ENCODE data around the gene ZNF277.
A peak's percentile ranks its signal among the peaks of the same experiment; 100 is the strongest.

The ZNF277 gene

GRCh38 chr7:112184455-112184854 lies 22.0 kb upstream of the ZNF277 start:
- peak in 15 of 58 donors; percentile 17 to 66 (median 45) for DNase-seq

DNA sequence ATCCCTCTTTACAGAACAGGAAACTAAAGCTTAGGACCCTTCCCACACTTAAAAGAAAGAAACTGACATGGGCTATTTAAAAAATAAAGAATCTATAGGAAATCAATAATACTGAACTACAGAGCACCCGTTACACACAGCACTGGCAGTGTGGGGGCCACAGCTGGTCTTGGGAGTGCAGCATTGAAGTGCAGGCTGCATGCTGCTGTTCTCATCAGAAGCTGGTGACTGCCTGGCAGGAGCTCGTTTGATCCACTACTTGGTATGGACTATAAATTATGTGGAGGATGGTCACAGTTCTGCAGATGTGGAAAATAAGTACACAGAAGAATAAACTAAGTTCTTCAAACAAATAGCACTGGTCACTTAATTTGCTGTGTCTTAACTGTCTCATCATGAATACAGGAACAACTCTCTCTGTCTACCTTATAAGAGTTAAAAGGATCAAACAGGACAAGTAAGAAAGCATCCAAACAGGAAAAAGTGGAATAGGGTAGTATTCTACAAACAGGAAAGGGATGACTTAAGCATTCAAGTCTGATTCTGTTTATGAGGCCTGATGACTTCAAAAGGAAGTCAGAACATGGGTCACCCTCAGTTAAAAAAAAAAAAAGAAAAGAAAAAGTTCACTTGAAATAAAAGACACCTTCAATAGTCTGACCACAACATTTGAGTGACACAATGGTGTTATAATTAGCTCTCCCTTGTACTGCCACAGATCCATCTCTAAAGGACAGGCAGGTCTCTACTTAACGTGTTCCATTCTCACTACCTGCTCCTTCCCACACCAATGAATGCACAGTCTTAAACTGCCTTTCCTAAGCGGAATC lies 21.3 kb upstream of the ZNF277 start:
- DNase-seq, result peak in 5 of 58 donors; percentile 11 to 39 (median 21)

GRCh38 chr7:112186300-112186699 lies 20.2 kb upstream of the ZNF277 start:
- DNase-seq, result no peak

GRCh38 chr7:112188257-112188656 lies 18.2 kb upstream of the ZNF277 start:
- DNase-seq, result no peak

DNA sequence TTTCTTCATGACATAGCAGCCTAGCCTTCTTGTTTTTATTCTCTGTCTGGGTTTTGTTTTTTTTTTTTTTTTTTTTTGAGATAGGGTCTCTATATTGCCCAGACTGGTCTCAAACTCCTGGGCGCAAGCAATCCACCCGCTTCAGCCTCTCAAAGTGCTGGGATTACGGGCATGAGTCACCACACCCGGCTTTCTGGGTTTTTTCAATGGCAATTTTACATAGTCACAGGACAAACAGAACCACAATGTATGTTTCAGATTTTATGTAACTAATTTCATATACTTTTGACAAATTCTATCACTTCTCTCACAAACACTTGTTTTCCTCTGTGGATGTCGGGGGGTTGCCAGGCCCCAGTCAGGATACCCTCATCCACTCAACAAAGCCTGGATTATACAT lies 16.8 kb upstream of the ZNF277 start:
- DNase-seq, result no peak

DNA sequence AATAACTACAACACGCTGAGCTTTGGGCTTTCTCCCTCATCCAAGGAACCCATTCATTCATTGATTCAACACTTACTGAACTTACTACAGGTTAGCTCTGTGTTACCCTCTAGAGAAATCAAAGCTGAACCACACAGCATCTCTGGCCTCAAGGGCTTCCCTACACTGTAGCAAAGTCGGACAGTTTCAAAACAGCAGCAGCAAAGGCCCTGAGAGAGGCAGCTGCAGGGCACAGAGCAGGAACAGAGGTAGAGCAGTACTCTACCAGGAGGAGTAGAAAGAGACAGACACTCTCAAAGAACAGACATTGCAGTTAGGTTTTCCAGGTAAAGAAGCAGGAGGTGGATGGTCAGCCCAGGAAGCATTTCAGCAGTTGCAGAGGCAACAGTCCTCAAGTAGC lies 16.4 kb upstream of the ZNF277 start:
- no peak for DNase-seq

DNA sequence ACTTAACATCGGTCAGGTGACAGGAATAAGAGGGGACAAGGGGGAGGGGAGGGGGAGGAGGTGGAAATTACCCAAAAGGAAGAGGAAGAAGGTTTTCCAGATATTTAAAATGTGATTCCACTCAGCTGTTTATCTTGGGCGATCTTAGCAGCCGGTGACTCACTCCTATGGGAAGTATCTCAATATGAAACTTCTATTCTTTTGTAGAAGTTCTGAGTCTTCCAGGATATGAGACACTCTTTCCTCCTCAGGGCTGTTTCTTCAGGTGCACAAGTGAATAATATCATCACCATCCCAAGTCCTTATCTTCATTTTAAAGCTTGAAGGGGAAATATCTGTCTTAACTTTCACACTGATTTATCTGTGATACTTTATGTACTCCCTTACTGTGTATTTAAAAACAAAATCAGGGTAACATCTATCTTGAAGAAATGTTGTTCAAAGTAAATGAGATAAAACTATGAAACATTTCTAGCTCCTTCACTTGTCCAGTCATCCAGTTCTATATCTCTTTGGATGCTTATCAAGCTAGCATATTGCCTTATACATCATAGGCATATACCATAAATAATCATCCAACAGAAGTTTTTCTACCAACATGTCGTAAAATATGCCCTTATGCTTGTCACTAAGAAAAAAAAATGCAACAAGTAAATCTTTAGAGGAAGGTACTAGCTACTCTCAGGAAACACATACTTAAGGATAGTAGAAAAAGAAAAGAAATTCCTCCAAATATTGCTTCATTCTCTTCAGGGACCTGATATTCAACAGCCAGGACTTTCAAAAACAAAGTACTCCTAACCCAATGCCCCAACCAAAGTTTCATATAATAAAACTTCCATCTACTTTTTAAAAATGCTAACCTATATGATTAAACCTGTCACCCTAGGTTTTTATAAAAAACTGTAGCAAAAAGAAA lies 14.0 kb upstream of the ZNF277 start:
- no peak for DNase-seq

GRCh38 chr7:112193915-112194502 lies 12.5 kb upstream of the ZNF277 start:
- DNase-seq, result no peak

GRCh38 chr7:112195717-112196116 lies 10.8 kb upstream of the ZNF277 start:
- no peak for DNase-seq

- DNase-seq, result no peak
These were observed 9.2 kb upstream of the ZNF277 start for GRCh38 chr7:112197322-112197721.

DNA sequence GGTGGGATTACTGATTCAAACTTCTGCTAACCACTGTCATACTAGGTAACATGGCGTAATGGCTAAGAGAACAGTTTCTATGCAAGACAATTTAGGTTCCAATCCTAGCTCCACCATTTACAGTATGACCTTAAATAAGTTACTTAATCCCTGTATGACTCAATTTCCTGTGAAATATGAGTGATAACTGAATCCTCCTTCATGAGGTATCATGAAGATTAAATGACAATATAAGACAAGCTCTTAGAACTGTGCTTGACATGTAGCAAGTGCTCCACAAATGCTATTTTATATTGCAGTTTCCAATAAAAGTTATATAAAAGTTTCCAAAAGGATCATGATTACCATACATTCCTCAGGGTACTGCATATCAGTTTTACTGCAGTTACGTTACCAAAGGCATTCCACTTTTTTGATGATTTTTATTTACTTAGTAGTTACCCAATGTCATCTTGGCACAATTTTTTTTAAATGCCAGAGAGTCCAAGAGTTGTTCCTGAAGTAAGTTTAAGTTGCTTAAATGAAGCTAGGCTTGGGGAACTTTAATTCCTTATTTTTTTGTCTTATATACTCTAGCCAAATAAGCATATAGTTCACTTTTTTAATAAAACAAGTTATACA lies 7.3 kb upstream of the ZNF277 start:
- DNase-seq, result no peak

- DNase-seq, result no peak
These were observed 6.8 kb upstream of the ZNF277 start for GRCh38 chr7:112199672-112200071.

GRCh38 chr7:112201411-112201810 lies 5.1 kb upstream of the ZNF277 start:
- no peak for DNase-seq

DNA sequence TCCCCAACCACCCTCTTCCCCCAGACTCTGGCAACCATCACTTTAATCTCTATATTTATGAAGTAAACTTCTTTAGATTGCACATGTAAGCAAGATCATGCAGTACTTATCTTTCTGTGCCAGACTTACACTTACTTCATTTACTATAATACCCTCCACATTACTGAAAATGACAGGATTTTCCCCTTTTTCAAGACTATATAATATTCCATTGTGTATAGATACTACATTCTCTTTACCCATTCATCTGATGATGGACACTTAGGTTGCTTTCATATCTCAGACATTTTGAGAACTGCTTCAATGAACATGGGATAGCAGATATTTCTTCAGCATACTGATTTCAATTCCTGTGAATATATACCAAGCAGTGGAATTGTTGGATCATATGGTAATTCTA lies 4.7 kb upstream of the ZNF277 start:
- DNase-seq, result no peak

GRCh38 chr7:112202816-112203215 lies 3.7 kb upstream of the ZNF277 start:
- peak in 3 of 58 donors; percentile 16 to 63 (median 19) for DNase-seq

DNA sequence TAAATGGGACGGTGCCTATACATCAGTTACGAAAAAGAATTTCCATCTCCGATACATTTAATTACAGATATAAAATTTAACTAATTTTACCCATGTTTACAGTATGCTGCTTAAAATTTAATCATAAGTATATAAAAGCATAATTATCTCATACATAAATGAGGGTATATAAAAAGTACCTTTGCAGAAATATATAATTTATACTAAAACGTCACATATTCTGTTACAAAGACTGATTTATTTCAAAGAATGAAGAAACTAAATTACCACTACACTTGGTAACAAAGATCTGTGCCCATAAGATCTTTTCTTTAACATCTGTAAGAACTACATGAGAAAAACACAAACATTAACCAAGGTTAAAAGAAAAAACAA lies 3.1 kb upstream of the ZNF277 start:
- DNase-seq, result no peak

DNA sequence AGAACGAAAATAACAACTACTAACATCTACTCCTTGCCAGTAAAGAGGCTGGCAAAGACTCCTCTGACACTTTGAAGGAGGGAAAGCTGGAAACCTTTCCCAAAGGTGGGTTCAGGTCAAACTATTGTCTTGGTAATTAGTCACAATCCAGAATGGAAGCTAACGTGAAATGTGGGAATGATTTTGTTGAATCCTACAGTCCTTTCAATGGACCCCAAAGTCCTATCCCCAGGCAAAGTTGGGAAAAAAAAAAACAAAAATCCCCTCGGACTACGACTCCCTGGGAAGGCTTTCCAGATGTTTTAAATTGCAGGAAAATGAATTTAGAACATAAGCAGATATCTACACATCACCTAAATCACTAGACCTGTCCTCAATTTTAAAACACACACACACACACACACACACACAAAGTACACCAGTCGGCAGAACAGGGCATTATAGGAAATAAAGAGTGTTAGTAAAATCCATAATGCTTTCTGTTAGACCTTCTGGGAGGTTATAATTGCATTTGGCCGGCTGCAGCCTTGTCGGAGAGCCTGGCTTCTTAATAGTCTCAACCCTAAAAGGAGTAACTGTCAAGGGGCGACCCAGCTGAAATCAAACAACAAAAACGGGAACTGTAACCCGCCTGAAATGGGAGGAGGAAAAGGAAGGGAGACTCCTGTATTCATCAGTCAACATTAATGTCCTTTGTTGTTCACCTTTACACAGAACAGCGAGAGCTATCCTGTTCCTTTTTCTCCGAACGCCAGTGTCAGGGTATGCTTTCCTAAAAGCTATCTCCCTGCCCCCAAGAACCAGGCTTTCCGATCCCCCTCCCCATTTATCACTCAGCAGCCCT lies 1.8 kb upstream of the ZNF277 start:
- peak in 4 of 58 donors; percentile 35 to 70 (median 52) for DNase-seq

DNA sequence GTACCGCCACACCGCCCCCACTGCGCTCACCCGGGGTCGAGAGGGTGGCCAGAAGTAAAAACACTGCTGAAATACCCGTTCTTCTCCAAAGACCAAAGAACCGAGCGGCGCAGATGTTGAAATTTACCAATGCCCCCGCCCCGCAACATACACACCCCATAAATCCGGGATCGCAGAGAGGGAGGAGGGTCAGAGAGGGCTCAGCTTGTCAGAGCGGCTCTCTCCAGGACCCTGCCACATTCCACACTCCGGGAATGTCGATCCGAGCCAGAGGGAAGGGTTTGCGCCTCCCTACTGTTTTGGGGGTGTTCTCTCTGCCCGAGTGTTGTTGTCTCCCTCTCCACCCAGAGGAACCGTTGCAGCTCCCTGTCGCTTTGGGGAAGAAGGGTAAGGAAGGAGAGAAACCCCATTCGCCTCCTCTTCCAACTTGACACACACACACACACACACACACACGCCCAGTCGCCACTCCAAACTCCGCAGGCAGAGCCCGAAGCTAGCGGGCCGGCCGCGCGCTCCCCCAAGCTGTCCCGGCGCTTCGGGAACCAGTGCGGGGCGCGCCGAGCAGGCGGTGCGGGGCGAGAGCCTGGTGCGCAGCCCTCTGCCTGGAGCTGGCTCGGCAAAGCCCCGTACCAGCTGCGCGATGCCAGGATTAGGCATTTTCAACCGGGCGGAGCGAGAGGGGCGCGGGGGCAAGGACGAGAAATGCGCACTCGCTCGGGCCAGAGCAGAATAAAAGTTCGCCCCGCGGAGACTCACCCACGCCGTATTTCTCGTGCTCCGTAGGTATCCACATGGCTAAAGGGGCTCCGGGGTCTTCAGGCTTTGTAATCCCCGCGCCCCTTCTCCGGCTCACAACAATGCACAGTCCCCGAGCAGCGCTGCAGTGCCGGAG lies 905 bp upstream of the ZNF277 start:
- DNase-seq, result peak in 45 of 58 donors; percentile 41 to 83 (median 62)

GRCh38 chr7:112206991-112207592 lies 597 bp downstream of the ZNF277 start:
- DNase-seq, result peak in 4 of 58 donors; percentile 48 to 67 (median 60)

All from anterior cingulate cortex (tissue), 58 donors.